Nephron (organoid): Measurements from ENCODE around the gene CERS1.

Experiments
- H3K27ac Mint-ChIP-seq, 3 experiments: 2 replicates each; pipeline ENCODE4 v1.8.0; 2020; ENCODE audit warnings: mixed read lengths in 3 of 3, mild to moderate bottlenecking in 2 of 3, moderate library complexity in 1 of 3
- H3K27me3 Mint-ChIP-seq: 2 replicates; pipeline ENCODE4 v1.8.0; 2021; ENCODE audit warnings: low read depth, mild to moderate bottlenecking, moderate library complexity, mixed read lengths
- H3K36me3 Mint-ChIP-seq: 2 replicates; pipeline ENCODE4 v1.8.0; 2020; ENCODE audit warnings: low read depth, mixed read lengths
- H3K4me1 Mint-ChIP-seq: 2 replicates; pipeline ENCODE4 v1.8.0; 2020; ENCODE audit warnings: mixed read lengths
- H3K4me3 Mint-ChIP-seq, 3 experiments: 2 replicates each; pipeline ENCODE4 v1.8.0; 2020; ENCODE audit warnings: mild to moderate bottlenecking in 3 of 3, mixed read lengths in 3 of 3, moderate library complexity in 2 of 3
- H3K9me3 Mint-ChIP-seq: 2 replicates; pipeline ENCODE4 v1.8.0; 2020; ENCODE audit warnings: mixed read lengths
- TF ChIP-seq, protein P1 (sequence below), 3 experiments: fragments of 200-600 bp; sonication (generic); IDR thresholded peaks; one replicate each; pipeline ENCODE4 v1.5.0; 2021; ENCODE audit warnings: antibody characterized with exemption in 3 of 3; ENCODE audit not compliant: unreplicated experiment in 3 of 3

CERS1 gene

GRCh38 chr19:18931316-18932162 is 35.6 kb upstream of the CERS1 start:
- Mint-ChIP-seq H3K27me3 (no peaks in the 10 kb centered on the region), H3K36me3 (peaks cover 40% of the 10 kb centered on the region)

DNA sequence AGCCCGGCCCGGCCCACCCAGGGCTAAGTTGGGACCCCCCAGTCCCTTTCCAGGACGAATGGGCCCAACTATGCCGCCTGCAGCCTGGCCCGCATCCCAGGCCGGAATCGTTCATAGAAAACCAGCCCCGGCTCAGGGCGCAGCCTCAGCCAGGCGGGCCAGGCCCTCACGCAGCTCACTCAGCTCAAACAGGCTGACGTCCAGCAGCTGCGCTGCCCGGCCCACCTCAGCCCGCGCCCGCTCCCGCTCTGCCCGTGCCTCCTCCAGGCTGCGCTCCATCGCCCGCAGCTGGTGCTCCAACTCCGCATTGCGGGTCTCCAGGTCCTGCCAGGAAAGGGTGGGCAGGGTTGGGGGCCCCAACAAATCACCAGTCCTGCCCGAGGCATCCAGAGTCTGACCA is 33.4 kb upstream of the CERS1 start:
- TF ChIP-seq, protein P1, sequence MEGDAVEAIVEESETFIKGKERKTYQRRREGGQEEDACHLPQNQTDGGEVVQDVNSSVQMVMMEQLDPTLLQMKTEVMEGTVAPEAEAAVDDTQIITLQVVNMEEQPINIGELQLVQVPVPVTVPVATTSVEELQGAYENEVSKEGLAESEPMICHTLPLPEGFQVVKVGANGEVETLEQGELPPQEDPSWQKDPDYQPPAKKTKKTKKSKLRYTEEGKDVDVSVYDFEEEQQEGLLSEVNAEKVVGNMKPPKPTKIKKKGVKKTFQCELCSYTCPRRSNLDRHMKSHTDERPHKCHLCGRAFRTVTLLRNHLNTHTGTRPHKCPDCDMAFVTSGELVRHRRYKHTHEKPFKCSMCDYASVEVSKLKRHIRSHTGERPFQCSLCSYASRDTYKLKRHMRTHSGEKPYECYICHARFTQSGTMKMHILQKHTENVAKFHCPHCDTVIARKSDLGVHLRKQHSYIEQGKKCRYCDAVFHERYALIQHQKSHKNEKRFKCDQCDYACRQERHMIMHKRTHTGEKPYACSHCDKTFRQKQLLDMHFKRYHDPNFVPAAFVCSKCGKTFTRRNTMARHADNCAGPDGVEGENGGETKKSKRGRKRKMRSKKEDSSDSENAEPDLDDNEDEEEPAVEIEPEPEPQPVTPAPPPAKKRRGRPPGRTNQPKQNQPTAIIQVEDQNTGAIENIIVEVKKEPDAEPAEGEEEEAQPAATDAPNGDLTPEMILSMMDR (IDR thresholded peaks at IDR 0.05; ENCODE audit: unreplicated experiment in 3 of 3): no peak
- peaks cover 45% of the 10 kb centered on the region for H3K36me3 Mint-ChIP-seq
- H3K27ac Mint-ChIP-seq: no peak overlapping the region
- H3K4me3 Mint-ChIP-seq: no peak overlapping the region
- no peaks in the 10 kb centered on the region for H3K27me3 Mint-ChIP-seq
- H3K4me1 Mint-ChIP-seq: no peaks in the 10 kb centered on the region
- no peaks in the 10 kb centered on the region for H3K9me3 Mint-ChIP-seq

More at GRCh38 chr19:18931316-18932162, 35.6 kb upstream of the CERS1 start:
- Mint-ChIP-seq H3K4me3 (no peak overlapping the region), H3K27ac (no peak overlapping the region), H3K4me1 (no peaks in the 10 kb centered on the region), H3K9me3 (no peaks in the 10 kb centered on the region)
- TF ChIP-seq, protein P1 (IDR thresholded peaks at IDR 0.05; ENCODE audit: unreplicated experiment in 3 of 3): no peak

- no peaks in the 10 kb centered on the region for H3K4me1 Mint-ChIP-seq
- H3K9me3 Mint-ChIP-seq: no peaks in the 10 kb centered on the region
- peaks cover 37% of the 10 kb centered on the region for H3K36me3 Mint-ChIP-seq
- no peak overlapping the region for H3K4me3 Mint-ChIP-seq
- no peak overlapping the region for H3K27ac Mint-ChIP-seq
- H3K27me3 Mint-ChIP-seq: no peaks in the 10 kb centered on the region
- TF ChIP-seq, protein P1 (IDR thresholded peaks at IDR 0.05; ENCODE audit: unreplicated experiment in 3 of 3): no peak
These were observed 32.3 kb upstream of the CERS1 start for GRCh38 chr19:18928018-18928805.

DNA sequence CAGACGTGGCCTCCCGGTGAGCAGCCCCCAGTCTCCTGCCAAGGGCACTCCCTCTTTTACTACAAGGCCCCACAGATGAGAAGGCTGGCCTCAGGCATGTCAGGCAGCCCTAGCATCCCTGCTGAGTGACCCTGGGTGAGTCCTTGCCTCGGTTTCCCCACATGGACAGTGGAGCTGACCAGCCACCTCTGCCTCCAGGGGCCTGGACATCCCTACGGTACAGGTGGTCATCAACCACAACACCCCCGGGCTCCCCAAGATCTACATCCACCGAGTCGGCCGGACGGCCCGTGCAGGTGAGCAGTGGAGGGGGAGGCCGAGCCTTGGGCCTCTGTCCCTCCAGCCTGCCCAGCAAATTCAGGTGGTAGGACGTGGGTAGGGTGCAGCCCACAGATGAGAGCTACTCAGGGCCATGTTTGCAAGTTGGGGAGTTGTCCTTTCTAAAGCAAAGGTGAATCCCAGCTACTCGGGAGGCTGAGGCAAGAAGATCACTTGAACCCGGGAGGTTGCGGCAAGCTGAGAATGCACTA is 28.8 kb upstream of the CERS1 start:
- H3K36me3 Mint-ChIP-seq: peaks cover 37% of the 10 kb centered on the region
- no peaks in the 10 kb centered on the region for H3K9me3 Mint-ChIP-seq
- no peak overlapping the region for H3K27ac Mint-ChIP-seq
- peak overlapping the region in 2 of 3 experiments; percentile 65 to 66 for H3K4me3 Mint-ChIP-seq
- no peaks in the 10 kb centered on the region for H3K4me1 Mint-ChIP-seq
- H3K27me3 Mint-ChIP-seq: no peaks in the 10 kb centered on the region
- TF ChIP-seq, protein P1 (IDR thresholded peaks at IDR 0.05; ENCODE audit: unreplicated experiment in 3 of 3): no peak

DNA sequence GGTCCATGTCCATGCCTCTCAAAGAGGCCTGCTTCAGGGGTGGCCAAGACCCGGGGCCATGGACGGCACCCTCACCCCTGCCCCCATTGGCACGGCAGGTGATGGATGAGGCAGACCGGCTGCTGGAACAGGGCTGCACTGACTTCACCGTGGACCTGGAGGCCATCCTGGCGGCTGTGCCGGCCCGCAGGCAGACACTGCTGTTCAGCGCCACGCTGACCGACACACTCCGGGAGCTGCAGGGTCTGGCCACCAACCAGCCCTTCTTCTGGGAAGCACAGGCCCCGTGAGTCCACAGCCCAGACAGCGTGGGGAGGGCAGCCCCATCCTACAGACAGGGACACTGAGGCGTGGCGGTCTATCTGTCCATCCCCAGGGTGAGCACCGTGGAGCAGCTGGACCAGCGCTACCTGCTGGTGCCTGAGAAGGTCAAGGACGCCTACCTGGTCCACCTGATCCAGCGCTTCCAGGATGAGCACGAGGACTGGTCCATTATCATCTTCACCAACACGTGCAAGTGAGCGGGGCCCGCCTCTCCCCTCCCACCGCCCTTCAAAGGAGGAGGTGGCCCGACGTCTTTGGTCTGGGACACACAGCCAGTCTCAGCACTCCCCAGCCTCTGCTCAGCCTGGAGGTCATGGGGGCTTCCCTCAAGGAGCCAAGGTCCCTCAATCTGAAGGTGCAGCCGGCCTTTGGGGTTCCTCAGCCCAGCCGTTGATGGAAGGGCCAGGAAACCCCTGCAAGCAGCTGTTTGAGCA is 26.4 kb upstream of the CERS1 start:
- TF ChIP-seq, protein P1 (IDR thresholded peaks at IDR 0.05; ENCODE audit: unreplicated experiment in 3 of 3): no peak
- Mint-ChIP-seq H3K4me1 (peaks cover 10% of the 10 kb centered on the region), H3K27me3 (no peaks in the 10 kb centered on the region), H3K9me3 (no peaks in the 10 kb centered on the region), H3K27ac (no peak overlapping the region), H3K4me3 (peak overlapping the region; percentile 34 to 53 (median 52)), H3K36me3 (peaks cover 27% of the 10 kb centered on the region)
